Measurements from ENCODE around the gene DDR2.

GRCh38 chr1:162596514-162597170, 35.6 kb upstream of the DDR2 start:
- TF ChIP-seq YY1 (IDR thresholded peaks at IDR 0.05; ENCODE audit: insufficient read depth, insufficient read length) (no peak), ZNF274 (IDR thresholded peaks at IDR 0.05; ENCODE audit: low read depth, low read length) (no peak)
